Thymus (tissue), 11 donors: ENCODE results near the gene MAD1L1. TPM values are rescaled to one million over a fixed set of nuclear protein-coding genes. Genes with fewer than 3 reads are reported as not detected.

Source experiments
- DNase-seq, 9 donors: peaks; one replicate each; pipeline ENCODE4 v3.0.0-alpha.2; 2013; ENCODE audit warnings: low spot score in 9 of 9, low read depth in 6 of 9, missing footprints in 1 of 9
- H3K27ac ChIP-seq, 2 donors: one replicate each; pipeline ENCODE4 v1.5.1; 2013; ENCODE audit warnings: control low read depth in 1 of 2, low read depth in 1 of 2, low read length in 1 of 2, mild to moderate bottlenecking in 1 of 2, moderate library complexity in 1 of 2
- H3K27me3 ChIP-seq, 2 donors: one replicate each; pipeline ENCODE4 v1.5.1; 2013; ENCODE audit warnings: low read length in 1 of 2; ENCODE audit not compliant: control insufficient read depth in 2 of 2, insufficient read depth in 1 of 2
- H3K36me3 ChIP-seq, 2 donors: one replicate each; pipeline ENCODE4 v1.5.1; 2013; ENCODE audit warnings: low read length in 1 of 2, mild to moderate bottlenecking in 1 of 2, moderate library complexity in 1 of 2; ENCODE audit not compliant: control insufficient read depth in 2 of 2, insufficient read depth in 2 of 2
- H3K4me1 ChIP-seq, 2 donors: one replicate each; pipeline ENCODE4 v1.5.1; 2013; ENCODE audit warnings: low read length in 2 of 2; ENCODE audit not compliant: control insufficient read depth in 2 of 2, insufficient read depth in 2 of 2
- H3K4me3 ChIP-seq, 2 donors: one replicate each; pipeline ENCODE4 v1.5.1; 2013; ENCODE audit warnings: low read length in 2 of 2, control low read depth in 1 of 2, mild to moderate bottlenecking in 1 of 2
- H3K9me3 ChIP-seq, 2 donors: one replicate each; pipeline ENCODE4 v1.5.1; 2013; ENCODE audit warnings: low read length in 1 of 2, mild to moderate bottlenecking in 1 of 2; ENCODE audit not compliant: control insufficient read depth in 2 of 2, insufficient read depth in 1 of 2
- WGBS: extraction: QIAGEN DNeasy Blood & Tissue Kit; methylation state at CpG from one replicate; pipeline ENCODE4 v1.1.7; 2013; 5-methylcytosine and 5-hydroxymethylcytosine counted together
- polyA plus RNA-seq: library from polyadenylated mRNA; stranded (reverse); fragments of 200-250 nt; gene quantifications from one replicate; pipeline ENCODE4 v1.2.3, GENCODE V29; 2013
- total RNA-seq: library from RNA; stranded (reverse); fragments of 120-200 nt; gene quantifications from one replicate; pipeline ENCODE4 v1.2.4, GENCODE V29; 2013
- donor health status: healthy.

MAD1L1 gene
- total and polyA plus RNA-seq, 2 donors = 93.3 to 103 TPM

DNA sequence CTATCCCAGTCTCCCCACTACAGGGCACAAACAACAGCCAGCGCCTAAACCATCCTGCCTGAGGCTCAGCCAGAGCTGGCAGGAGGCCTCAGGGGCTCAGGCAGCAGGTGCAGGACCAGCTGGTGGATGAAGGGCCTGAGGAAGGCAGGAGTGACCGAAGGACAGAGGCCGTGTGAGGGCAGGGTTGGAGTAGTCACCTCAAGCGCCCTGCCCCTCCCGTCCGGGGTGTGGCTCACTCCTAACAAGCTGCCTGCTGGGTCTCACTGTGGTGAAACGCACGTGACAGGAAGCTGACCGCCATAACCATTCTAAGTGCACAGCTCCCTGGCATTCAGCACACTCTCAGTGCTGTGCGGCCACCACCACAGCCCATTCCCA lies 281.6 kb downstream of the MAD1L1 start:
- no peak for DNase-seq
- Histone ChIP-seq H3K9me3 (no peaks in the 10 kb centered on the region), H3K4me1 (peaks cover 2 to 6% of the 10 kb centered on the region in 2 donors), H3K4me3 (no peak overlapping the region), H3K27ac (no peak overlapping the region), H3K27me3 (no peaks in the 10 kb centered on the region), H3K36me3 (peaks cover 14 to 17% of the 10 kb centered on the region in 2 donors)
- 71% methylated on average over 10 of the region's 10 CpGs for WGBS

DNA sequence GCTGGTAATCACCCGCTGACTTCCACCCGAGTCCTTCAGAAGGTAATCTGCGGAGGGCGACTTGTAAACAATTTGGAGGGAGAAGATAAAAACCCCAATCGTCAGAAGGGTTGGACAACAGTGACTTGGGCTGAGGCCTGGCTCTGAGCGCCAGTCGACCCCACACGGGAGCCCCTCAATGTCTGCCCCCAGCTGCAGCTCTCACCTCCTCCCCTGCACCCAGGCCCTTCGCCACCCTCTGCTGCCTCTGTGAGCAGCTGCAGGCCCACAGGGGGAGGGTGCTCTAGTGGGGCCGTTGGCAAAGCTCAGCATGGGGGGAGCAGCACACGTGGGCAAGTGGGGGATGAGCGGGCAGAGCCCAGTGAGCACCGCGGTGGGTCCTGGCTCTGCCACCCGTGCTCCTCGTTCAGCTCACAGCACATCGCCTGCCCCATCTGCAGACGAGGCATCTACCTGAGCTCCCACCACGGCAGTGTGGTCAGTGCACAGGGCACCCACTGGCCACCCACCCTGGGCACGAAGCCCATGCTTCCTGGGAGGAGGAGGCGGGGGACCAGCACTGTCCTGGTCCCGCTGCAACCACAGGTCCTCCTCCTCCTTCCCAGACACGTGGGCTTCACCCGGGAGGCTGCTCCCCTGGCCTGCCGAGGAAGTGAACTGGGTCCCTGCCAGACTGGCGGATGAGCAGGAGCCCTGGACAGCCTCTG lies 282.1 kb downstream of the MAD1L1 start:
- no peak overlapping the region for H3K4me3 ChIP-seq
- H3K27ac ChIP-seq = no peak overlapping the region
- no peak for DNase-seq
- peaks cover 2 to 11% of the 10 kb centered on the region in 2 donors for H3K4me1 ChIP-seq
- peaks cover 14 to 19% of the 10 kb centered on the region in 2 donors for H3K36me3 ChIP-seq
- H3K27me3 ChIP-seq = no peaks in the 10 kb centered on the region
- 87% methylated on average over 26 of the region's 26 CpGs for WGBS
- H3K9me3 ChIP-seq = no peaks in the 10 kb centered on the region

DNA sequence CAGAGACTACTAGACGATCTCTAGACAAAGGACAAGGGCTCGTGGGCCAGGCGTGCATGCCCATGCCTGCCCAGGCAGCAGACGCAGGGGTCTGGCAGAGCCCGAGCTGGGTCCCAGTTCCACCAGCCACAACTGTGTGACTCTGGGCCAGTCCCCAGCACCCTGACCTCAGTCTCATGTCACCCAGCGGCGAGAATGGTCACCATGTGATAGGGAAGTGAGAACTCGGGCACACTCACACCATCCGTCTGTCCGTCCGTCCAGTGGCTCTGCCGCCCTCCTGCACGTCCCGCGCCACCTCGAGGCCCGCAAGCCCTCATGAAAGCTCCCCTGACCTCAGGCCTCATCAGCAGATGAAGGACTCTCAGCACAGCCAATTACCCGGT lies 282.7 kb downstream of the MAD1L1 start:
- H3K9me3 ChIP-seq = no peaks in the 10 kb centered on the region
- DNase-seq = no peak
- H3K4me3 ChIP-seq = no peak overlapping the region
- H3K27ac ChIP-seq = no peak overlapping the region
- 96% methylated on average over 18 of the region's 18 CpGs for WGBS
- no peaks in the 10 kb centered on the region for H3K27me3 ChIP-seq
- H3K36me3 ChIP-seq = peaks cover 14 to 19% of the 10 kb centered on the region in 2 donors
- H3K4me1 ChIP-seq = peaks cover 2 to 16% of the 10 kb centered on the region in 2 donors

DNA sequence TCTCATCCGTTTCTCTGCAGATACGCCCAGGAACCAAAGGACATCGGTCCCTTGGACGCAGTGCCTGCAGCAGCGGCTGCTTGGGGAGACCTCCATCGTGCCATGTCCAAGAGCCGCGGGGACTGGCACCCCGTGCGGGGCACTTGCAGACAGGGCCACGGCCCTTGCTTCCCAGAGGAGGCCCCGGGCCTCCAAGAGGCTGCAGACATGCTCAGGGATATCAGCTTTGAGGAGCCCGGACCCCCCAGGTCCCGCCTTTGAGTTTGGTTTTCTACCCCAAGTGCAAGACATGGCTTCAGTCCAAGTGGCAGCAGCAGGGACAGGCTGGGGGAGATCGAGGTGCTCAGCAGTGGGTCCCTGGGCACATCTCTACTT lies 283.1 kb downstream of the MAD1L1 start:
- Histone ChIP-seq H3K27ac (no peak overlapping the region), H3K9me3 (no peaks in the 10 kb centered on the region), H3K27me3 (no peaks in the 10 kb centered on the region), H3K36me3 (peaks cover 14 to 19% of the 10 kb centered on the region in 2 donors), H3K4me1 (peaks cover 2 to 20% of the 10 kb centered on the region in 2 donors), H3K4me3 (no peak overlapping the region)
- 90% methylated on average over 15 of the region's 15 CpGs for WGBS
- DNase-seq = no peak

DNA sequence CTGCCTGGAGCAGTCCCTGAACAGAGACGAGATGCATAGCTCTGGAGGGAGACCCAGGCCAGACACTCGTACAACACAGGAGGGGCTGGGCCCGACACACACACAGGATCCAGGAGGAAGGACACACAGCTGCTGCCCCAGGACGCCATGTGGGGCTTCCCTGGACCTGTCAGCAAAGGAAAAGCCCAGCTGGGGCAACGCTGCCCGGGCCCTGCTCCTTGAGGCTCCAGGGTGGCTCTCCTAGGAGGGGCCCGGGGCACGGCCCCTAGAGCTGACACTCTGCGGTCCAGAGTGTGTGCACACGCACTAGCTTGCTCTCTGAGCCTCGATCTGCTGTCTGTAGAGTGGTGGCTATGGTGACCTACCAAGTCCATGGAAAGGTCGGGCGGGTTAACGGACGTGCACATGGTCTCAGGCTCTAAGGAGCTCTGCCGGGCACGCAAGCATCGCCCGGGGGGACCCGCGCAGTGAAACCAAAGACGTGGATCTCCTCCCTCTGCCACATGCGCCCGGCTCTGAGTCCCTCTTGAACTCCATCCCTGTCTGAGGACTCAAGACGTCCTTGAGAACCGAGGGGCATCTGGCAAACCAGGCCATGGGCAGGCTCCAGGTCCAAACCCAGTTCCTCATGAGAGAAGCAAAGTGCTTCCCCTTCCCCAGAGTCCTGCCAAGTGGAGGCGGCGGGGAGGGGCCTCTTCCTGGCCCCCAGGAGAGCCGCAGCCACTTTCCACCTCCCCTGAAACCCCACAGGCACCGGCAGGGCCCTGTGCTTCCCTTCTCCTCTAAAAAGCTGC lies 283.7 kb downstream of the MAD1L1 start:
- no peak overlapping the region for H3K4me3 ChIP-seq
- no peak overlapping the region for H3K27ac ChIP-seq
- DNase-seq = no peak
- peaks cover 6 to 26% of the 10 kb centered on the region in 2 donors for H3K4me1 ChIP-seq
- H3K27me3 ChIP-seq = no peaks in the 10 kb centered on the region
- H3K36me3 ChIP-seq = peaks cover 11 to 19% of the 10 kb centered on the region in 2 donors
- no peaks in the 10 kb centered on the region for H3K9me3 ChIP-seq
- 94% methylated on average over 30 of the region's 30 CpGs for WGBS

DNA sequence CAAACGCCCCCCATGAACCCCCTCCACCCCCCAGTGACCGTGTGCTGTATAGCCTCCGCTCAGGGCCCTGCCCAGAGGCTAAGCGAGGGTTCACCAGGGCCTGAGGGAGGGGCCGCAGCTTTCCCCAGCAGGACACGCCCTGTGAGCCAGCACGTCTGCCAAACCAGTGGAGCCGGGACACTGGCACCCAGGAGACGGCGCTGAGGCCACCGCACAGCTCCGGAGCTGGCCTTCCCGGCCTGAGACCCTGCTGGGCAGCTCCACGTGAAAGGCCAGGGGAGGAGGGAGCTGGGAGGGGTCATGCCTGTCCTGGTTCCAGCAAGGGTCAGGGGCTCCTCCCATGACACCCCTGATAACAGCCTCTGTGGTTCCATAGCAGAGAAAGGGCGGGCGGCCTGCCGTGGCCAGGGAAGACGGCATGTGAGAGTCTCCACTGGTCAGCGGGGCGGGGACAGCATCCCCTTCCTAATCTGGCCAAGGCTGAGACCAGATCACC lies 284.4 kb downstream of the MAD1L1 start:
- Histone ChIP-seq H3K9me3 (no peaks in the 10 kb centered on the region), H3K27me3 (no peaks in the 10 kb centered on the region), H3K36me3 (peaks cover 7 to 16% of the 10 kb centered on the region in 2 donors), H3K4me1 (peaks cover 6 to 33% of the 10 kb centered on the region in 2 donors), H3K27ac (no peak overlapping the region), H3K4me3 (no peak overlapping the region)
- no peak for DNase-seq
- WGBS = 92% methylated on average over 20 of the region's 20 CpGs

DNA sequence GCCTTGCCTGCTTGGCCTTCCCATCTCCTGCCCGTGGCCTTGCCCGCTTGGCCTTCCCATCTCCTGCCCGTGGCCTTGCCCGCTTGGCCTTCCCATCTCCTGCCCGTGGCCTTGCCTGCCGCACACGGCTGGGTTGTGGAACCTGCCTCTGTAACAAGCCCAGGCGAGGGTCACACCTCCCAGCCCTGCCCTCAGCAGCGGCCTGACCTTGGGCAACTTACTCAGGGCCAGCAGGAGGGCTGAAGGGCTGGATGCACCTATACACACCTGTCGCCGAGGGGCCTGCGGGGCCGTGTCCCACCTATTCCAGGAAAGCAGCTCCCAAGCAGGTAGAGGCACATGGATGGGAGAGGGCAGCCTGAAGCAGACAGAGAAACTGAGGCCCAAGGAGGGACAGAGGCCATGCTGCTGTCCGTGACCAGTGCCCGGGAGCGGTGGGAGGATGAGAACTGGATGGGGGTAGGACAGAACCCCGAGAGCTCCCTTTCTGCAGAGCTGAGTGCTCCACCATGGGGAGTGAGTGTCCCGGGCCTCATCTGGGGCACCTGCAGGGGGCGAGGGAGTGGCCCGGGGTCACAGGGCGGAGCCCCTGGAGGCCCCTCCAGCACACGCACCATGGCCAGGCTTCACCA lies 285.0 kb downstream of the MAD1L1 start:
- Histone ChIP-seq H3K36me3 (peaks cover 7 to 16% of the 10 kb centered on the region in 2 donors), H3K9me3 (no peaks in the 10 kb centered on the region), H3K27me3 (no peaks in the 10 kb centered on the region), H3K27ac (no peak overlapping the region), H3K4me1 (peaks cover 6 to 39% of the 10 kb centered on the region in 2 donors), H3K4me3 (no peak overlapping the region)
- no peak for DNase-seq
- WGBS = 88% methylated on average over 22 of the region's 22 CpGs

DNA sequence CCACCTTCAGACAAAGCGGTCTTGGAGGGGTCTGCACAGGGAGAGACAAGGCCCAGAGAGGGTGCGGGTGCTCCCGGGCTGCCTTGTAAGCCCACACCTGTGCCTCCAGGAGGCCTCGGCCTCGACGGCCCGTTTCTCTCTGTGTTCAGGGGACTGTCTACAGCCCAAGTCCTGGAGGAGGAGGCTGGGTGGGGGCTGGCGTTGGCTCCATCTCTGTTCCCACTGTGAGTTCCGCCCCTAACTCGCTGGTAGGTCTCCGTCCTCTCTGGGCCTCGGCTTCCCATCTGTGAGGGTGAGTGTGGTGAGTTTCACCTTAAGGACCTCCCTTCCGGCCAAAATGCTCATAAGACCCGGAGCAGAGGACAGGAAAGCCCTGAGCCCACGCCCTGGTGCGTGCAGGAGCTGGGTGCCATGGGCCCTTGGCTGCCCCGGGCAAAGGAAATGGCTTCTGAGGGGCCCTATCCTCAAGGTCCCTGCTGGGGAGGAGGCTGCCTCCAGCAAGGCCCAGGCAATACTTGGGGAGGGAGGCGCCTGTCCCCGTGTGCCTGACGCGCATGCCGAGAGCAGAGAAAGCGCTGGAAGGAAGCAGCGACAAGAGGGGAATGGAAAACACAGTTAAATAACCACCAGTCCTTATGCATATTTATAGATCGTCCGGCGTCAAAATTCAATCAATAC lies 285.8 kb downstream of the MAD1L1 start:
- Histone ChIP-seq H3K4me3 (no peak overlapping the region), H3K27me3 (no peaks in the 10 kb centered on the region), H3K27ac (no peak overlapping the region), H3K9me3 (no peaks in the 10 kb centered on the region), H3K4me1 (peaks cover 6 to 47% of the 10 kb centered on the region in 2 donors), H3K36me3 (peaks cover 7 to 16% of the 10 kb centered on the region in 2 donors)
- DNase-seq = no peak
- WGBS = 98% methylated on average over 27 of the region's 27 CpGs
